GM19238 (cell line): Measurements from ENCODE around the gene TUBA1A.
A peak's percentile ranks its signal among the peaks of the same experiment; 100 is the strongest.
"Not testable (repeated sequence)": the region's sequence is repeated elsewhere in the genome, so short reads cannot be mapped to it uniquely, and the experiment has no call there.

Source experiments
- DNase-seq: peaks from one replicate; pipeline ENCODE4 v3.0.0; 2011; ENCODE audit warnings: low spot score; ENCODE audit not compliant: insufficient read length

Gene TUBA1A

GRCh38 chr12:49201595-49202295 is 12.9 kb upstream of the TUBA1A start:
- no peak for DNase-seq

- DNase-seq = no peak
These were observed 12.2 kb upstream of the TUBA1A start for GRCh38 chr12:49200919-49201594.

GRCh38 chr12:49198431-49199155 is 9.7 kb upstream of the TUBA1A start:
- DNase-seq = no peak

- no peak for DNase-seq
These were observed 8.4 kb upstream of the TUBA1A start for GRCh38 chr12:49197256-49197655.

GRCh38 chr12:49195736-49196135 is 6.9 kb upstream of the TUBA1A start:
- no peak for DNase-seq

- not testable (repeated sequence) for DNase-seq
These were observed 4.9 kb upstream of the TUBA1A start for GRCh38 chr12:49193746-49194145.

GRCh38 chr12:49191498-49191897 is 2.6 kb upstream of the TUBA1A start:
- not testable (repeated sequence) for DNase-seq

- DNase-seq = no peak
These were observed 2.1 kb upstream of the TUBA1A start for GRCh38 chr12:49190974-49191373.

GRCh38 chr12:49189731-49190716 is 1.1 kb upstream of the TUBA1A start:
- DNase-seq = no peak

GRCh38 chr12:49188201-49188915 is 522 bp downstream of the TUBA1A start:
- peak; percentile 25 for DNase-seq

- no peak for DNase-seq
These were observed 1.7 kb downstream of the TUBA1A start for GRCh38 chr12:49187184-49187583.

GRCh38 chr12:49186307-49186706 is 2.6 kb downstream of the TUBA1A start:
- DNase-seq = not testable (repeated sequence)

- DNase-seq = not testable (repeated sequence)
These were observed 4.2 kb downstream of the TUBA1A start for GRCh38 chr12:49184697-49185096.

- not testable (repeated sequence) for DNase-seq
These were observed 5.5 kb downstream of the TUBA1A start for GRCh38 chr12:49183214-49183950.

- DNase-seq = no peak
These were observed 14.7 kb downstream of the TUBA1A start for GRCh38 chr12:49174218-49174617.

- no peak for DNase-seq
These were observed 18.0 kb downstream of the TUBA1A start for GRCh38 chr12:49170924-49171323.

GRCh38 chr12:49165114-49165513 is 23.8 kb downstream of the TUBA1A start:
- no peak for DNase-seq

GRCh38 chr12:49161901-49162300 is 27.0 kb downstream of the TUBA1A start:
- DNase-seq = not testable (repeated sequence)

- no peak for DNase-seq
These were observed 27.6 kb downstream of the TUBA1A start for GRCh38 chr12:49161092-49161795.
